Fibroblast of mammary gland (primary cell): ENCODE data around the gene FANCE.

Experiments
- DNase-seq: peaks from one replicate; pipeline ENCODE4 v3.0.0-alpha.2; 2010; ENCODE audit warnings: low read depth
- H3K4me3 ChIP-seq: 2 replicates; pipeline ENCODE4 v1.5.1; 2011; ENCODE audit warnings: low read depth, mild to moderate bottlenecking, low read length, moderate library complexity; ENCODE audit not compliant: control insufficient read depth
- TF ChIP-seq, protein P1 (sequence below): conservative IDR thresholded peaks from 2 replicates; pipeline ENCODE4 v1.5.1; 2011; ENCODE audit warnings: low read depth, low read length, inconsistent platforms; ENCODE audit not compliant: control insufficient read depth, insufficient read depth

Gene FANCE

DNA sequence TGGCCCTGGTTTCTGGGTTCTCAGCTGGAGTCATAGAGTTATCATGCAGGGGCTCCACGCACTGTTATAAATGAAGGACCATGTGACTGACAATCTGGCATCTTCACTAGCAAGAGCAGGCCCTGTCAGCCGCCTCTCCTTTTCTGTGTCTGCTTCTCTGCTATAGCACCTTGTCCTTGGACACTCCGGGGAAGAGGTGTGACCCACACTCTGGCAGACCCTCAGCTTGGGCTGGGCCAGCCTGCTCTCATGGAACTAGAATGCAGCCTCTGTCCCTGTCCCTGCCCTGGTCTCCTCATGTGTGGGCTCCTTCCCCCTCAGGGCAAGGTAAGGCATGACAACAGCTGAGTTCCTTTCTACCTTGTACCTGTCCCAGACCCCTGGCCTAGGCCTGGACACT, 10.9 kb upstream of the FANCE start:
- TF ChIP-seq, protein P1, sequence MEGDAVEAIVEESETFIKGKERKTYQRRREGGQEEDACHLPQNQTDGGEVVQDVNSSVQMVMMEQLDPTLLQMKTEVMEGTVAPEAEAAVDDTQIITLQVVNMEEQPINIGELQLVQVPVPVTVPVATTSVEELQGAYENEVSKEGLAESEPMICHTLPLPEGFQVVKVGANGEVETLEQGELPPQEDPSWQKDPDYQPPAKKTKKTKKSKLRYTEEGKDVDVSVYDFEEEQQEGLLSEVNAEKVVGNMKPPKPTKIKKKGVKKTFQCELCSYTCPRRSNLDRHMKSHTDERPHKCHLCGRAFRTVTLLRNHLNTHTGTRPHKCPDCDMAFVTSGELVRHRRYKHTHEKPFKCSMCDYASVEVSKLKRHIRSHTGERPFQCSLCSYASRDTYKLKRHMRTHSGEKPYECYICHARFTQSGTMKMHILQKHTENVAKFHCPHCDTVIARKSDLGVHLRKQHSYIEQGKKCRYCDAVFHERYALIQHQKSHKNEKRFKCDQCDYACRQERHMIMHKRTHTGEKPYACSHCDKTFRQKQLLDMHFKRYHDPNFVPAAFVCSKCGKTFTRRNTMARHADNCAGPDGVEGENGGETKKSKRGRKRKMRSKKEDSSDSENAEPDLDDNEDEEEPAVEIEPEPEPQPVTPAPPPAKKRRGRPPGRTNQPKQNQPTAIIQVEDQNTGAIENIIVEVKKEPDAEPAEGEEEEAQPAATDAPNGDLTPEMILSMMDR, result no peak
- DNase-seq, result no peak

DNA sequence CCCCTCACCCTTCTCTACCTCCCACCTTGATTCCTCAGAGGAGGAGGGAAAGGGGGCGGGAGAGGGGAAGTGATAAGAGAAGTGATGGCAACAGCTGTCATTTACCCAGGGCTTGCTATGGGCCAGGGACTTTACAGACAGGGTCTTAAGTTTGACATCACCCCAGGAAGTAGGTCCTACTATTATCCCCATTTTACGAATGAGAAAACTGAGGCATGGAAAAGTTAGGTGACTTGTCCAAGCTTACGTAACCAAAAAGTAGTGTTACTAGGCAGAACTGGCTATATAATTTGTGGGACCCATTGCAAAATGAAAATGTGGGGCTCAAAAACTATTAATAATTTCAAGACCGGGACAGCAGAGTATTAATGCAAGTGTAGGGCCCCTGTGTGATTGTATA, 10.5 kb upstream of the FANCE start:
- no peak for DNase-seq
- H3K4me3 ChIP-seq, result no peak overlapping the region
- TF ChIP-seq, protein P1, result no peak

More for the DNA sequence above, 10.9 kb upstream of the FANCE start:
- no peak overlapping the region for H3K4me3 ChIP-seq

DNA sequence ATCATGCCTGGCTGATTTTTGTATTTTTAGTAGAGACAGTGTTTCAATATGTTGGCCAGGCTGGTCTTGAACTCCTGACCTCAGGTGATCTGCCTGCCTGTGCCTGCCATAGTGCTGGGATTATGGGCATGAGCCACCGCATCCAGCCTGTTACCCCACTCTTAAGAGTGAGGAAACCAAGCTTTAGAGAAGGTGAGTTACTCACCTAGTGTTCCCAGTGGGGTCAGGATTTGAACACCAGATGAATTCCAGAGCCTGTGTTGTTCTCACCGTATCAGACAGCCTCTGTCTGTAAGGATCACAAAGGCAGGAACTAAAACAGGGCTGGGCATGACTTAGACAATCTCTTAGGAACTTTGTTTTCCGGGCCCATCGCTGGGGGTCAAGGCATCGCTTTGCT, 9.4 kb upstream of the FANCE start:
- no peak overlapping the region for H3K4me3 ChIP-seq
- TF ChIP-seq, protein P1, result no peak

DNA sequence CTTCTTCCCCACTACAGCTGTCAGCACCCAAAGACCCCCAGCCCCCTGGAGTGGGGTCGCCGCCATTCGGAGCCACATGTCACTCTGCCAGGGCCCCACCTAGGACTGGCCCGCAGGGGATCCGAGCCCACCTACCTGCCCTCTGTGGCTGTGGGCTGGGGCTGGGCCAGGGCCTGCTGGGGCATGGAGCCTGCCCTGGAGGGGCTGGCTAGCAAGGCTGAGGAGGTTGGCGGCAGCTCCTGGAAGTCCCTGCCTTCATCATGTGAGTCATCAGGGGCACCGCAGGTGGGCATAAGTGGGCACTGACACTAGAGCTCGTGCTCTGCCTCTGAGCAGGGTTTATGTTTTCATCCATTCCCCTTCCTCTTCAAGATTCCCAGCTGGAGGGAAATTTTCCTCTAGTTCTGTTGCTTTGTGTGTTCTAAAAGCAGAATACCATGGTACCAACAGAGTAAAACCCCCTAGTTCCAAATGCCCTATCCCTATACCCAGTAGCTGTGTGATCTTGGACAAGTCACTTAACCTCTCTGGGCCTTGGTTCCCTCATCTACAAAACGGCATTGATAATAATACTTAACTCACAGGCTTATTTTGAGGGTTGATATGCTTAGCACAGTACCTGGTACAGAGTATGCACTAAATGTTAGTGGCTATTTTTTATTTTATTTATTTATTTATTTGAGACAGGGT, 8.7 kb upstream of the FANCE start:
- TF ChIP-seq, protein P1, result no peak
- no peak overlapping the region for H3K4me3 ChIP-seq
- DNase-seq, result no peak

More for the DNA sequence above, 9.4 kb upstream of the FANCE start:
- DNase-seq, result no peak

DNA sequence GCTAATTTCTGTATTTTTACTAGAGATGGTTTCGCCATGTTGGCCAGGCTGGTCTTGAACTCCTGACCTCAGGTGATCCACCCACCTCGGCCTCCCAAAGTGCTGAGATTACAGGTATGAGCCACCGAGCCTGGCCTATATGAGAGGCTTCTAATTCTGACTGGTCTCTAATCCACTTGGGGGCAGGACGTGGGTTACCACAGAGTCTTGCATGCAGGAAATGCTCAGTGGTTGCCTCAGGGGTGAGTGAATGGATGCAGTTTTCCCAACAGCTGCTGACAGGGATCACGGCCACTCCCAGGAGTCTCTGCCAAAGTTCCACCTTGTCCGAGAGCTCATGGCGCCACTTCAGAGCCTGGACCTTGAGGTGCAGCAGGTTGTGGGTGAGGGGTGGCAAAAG, 6.4 kb upstream of the FANCE start:
- TF ChIP-seq, protein P1, result no peak
- H3K4me3 ChIP-seq, result no peak overlapping the region
- DNase-seq, result no peak

DNA sequence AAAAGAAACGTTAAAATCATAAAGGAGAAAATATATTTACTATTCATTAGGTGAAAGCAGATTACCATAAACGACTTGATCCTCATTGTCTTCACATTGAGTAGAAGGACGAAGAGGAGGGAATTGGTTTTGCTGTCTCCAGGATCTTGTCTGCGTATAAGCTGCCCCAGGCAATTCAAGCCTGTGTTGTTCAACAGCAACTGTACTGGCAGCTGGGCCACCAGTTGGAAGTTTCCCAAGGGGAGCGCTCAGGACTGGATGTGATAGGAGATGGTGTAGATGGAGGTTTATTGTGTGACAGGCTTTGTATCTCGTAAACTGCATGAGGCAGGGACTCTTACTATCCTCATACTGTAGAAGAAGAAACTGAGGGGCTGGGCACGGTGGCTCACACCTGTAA, 3.9 kb upstream of the FANCE start:
- DNase-seq, result no peak
- no peak overlapping the region for H3K4me3 ChIP-seq
- TF ChIP-seq, protein P1, result no peak
